Natural killer cell (primary cell): Measurements from ENCODE around the gene TAS2R40. TPM values are rescaled to one million over a fixed set of nuclear protein-coding genes. Genes with fewer than 3 reads are reported as not detected.

Source experiments
- ATAC-seq, 3 donors: fragments of 150-1000 bp in 2 of 3; fragments of 200-7000 bp in 1 of 3; cut with Tn5 transposase; 1 replicate in 1 of 3; 2 replicates in 2 of 3; pipeline ENCODE4 v1.10.0; 2021; ENCODE audit warnings: mild to moderate bottlenecking in 2 of 3, moderate library complexity in 2 of 3
- DNase-seq, 2 donors: peaks; one replicate each; pipeline versions ENCODE4 v3.0.0 to v3.0.0-alpha.2; 2013 to 2021; ENCODE audit warnings: mixed read lengths in 1 of 2
- H3K27ac ChIP-seq: one replicate; pipeline ENCODE4 v1.5.1; 2013; ENCODE audit warnings: mild to moderate bottlenecking, low read length
- H3K27me3 ChIP-seq: one replicate; pipeline ENCODE4 v1.6.1; 2013; ENCODE audit warnings: low read length; ENCODE audit not compliant: control insufficient read depth, insufficient read depth
- H3K36me3 ChIP-seq: one replicate; pipeline ENCODE4 v1.6.1; 2013; ENCODE audit warnings: low read length; ENCODE audit not compliant: control insufficient read depth, insufficient read depth
- H3K4me1 ChIP-seq: one replicate; pipeline ENCODE4 v1.6.1; 2013; ENCODE audit warnings: low read length; ENCODE audit not compliant: control insufficient read depth, insufficient read depth
- H3K4me3 ChIP-seq: one replicate; pipeline ENCODE4 v1.5.1; 2013; ENCODE audit warnings: low read length
- H3K9me3 ChIP-seq: one replicate; pipeline ENCODE4 v1.6.1; 2013; ENCODE audit warnings: low read length; ENCODE audit not compliant: control insufficient read depth, insufficient read depth
- H3K27ac Mint-ChIP-seq, 2 donors: one replicate each; pipeline ENCODE4 v1.8.0; 2022; ENCODE audit warnings: mild to moderate bottlenecking in 2 of 2, mixed read lengths in 2 of 2, moderate library complexity in 1 of 2
- H3K27me3 Mint-ChIP-seq, 2 donors: one replicate each; pipeline ENCODE4 v1.8.0; 2022; ENCODE audit warnings: low read depth in 2 of 2, mixed read lengths in 2 of 2
- H3K36me3 Mint-ChIP-seq: one replicate; pipeline ENCODE4 v1.8.0; 2022; ENCODE audit warnings: mixed read lengths
- H3K4me1 Mint-ChIP-seq, 2 donors: one replicate each; pipeline ENCODE4 v1.8.0; 2022; ENCODE audit warnings: mixed read lengths in 2 of 2
- H3K4me3 Mint-ChIP-seq: one replicate; pipeline ENCODE4 v1.8.0; 2022; ENCODE audit warnings: mild to moderate bottlenecking, moderate library complexity, mixed read lengths
- H3K9me3 Mint-ChIP-seq, 2 donors: one replicate each; pipeline ENCODE4 v1.8.0; 2022; ENCODE audit warnings: mixed read lengths in 2 of 2
- WGBS: methylation state at CpG from one replicate; pipeline ENCODE4 v1.1.7; 2013; ENCODE audit warnings: missing lambda C conversion rate; ENCODE audit not compliant: insufficient coverage; 5-methylcytosine and 5-hydroxymethylcytosine counted together
- intact Hi-C: fragments of 100-400 bp; cut with micrococcal nuclease; formaldehyde crosslinking; loops from one replicate; pipeline ENCODE4 v1.14.2; 2022
- total RNA-seq, 4 donors: library from RNA; stranded (reverse); fragments of 120-200 nt in 1 of 4; gene quantifications; one replicate each; pipeline versions ENCODE4 v1.2.3 to v1.2.4, GENCODE V29; 2013 to 2022
- TF ChIP-seq, protein P1 (sequence below): fragments of 200-600 bp; IDR thresholded peaks from one replicate; pipeline ENCODE4 v1.8.0; 2022; ENCODE audit warnings: antibody characterized with exemption

TAS2R40 gene
- total RNA-seq, 3 donors from 2014 or later (not counting 1 experiment from before 2014, with no cell fraction given) = not detected

DNA sequence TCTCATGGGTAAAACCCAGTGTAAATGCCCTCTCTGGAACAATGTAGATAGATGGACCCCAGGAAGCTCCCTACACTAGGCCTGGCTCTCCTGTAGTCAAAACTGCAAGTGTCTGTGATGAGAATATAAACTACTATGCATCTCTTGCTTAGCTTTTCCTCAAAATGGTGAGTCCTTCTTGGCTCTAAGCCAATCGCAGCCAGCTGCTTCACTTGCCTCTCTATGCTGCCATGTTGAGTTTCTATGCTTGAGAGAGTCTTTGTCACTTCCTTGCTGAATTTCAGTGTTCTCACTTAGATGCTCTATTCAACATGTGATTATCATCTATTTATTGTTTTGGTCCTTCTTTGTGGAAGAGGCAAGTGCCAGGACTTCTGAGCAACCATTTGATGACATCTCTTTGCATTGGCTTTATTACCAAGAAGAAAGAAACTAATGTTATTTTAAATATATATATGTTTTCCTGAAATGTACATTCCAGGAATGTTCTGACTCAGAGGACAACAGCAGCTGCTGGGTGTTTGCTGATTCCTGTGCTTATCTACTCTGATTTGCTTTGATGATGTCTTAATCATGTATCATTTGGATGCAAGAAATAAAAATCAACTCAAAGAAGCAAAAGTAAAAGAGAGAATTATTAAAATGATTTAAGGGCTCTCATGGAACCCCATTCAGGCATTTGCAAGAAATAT lies 16.6 kb downstream of the TAS2R40 start:
- H3K27ac Mint-ChIP-seq = no peak overlapping the region
- TF ChIP-seq, protein P1, sequence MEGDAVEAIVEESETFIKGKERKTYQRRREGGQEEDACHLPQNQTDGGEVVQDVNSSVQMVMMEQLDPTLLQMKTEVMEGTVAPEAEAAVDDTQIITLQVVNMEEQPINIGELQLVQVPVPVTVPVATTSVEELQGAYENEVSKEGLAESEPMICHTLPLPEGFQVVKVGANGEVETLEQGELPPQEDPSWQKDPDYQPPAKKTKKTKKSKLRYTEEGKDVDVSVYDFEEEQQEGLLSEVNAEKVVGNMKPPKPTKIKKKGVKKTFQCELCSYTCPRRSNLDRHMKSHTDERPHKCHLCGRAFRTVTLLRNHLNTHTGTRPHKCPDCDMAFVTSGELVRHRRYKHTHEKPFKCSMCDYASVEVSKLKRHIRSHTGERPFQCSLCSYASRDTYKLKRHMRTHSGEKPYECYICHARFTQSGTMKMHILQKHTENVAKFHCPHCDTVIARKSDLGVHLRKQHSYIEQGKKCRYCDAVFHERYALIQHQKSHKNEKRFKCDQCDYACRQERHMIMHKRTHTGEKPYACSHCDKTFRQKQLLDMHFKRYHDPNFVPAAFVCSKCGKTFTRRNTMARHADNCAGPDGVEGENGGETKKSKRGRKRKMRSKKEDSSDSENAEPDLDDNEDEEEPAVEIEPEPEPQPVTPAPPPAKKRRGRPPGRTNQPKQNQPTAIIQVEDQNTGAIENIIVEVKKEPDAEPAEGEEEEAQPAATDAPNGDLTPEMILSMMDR = no peak
- intact Hi-C loops = no loop called here
- DNase-seq (no peak), ATAC-seq (no peak)
- no peak overlapping the region for H3K4me3 Mint-ChIP-seq
- 85% methylated on average over 1 of the region's 1 CpG for WGBS
- Histone ChIP-seq H3K36me3 (no peaks in the 10 kb centered on the region), H3K27me3 (no peaks in the 10 kb centered on the region), H3K9me3 (no peaks in the 10 kb centered on the region), H3K4me1 (peaks cover 3% of the 10 kb centered on the region), H3K4me3 (no peak overlapping the region), H3K27ac (no peak overlapping the region)
- H3K27me3 Mint-ChIP-seq = peaks cover 20 to 35% of the 10 kb centered on the region in 2 donors
- H3K4me1 Mint-ChIP-seq = no peaks in the 10 kb centered on the region
- H3K36me3 Mint-ChIP-seq = peaks cover 22% of the 10 kb centered on the region
- peaks cover 2 to 12% of the 10 kb centered on the region in 2 donors for H3K9me3 Mint-ChIP-seq

DNA sequence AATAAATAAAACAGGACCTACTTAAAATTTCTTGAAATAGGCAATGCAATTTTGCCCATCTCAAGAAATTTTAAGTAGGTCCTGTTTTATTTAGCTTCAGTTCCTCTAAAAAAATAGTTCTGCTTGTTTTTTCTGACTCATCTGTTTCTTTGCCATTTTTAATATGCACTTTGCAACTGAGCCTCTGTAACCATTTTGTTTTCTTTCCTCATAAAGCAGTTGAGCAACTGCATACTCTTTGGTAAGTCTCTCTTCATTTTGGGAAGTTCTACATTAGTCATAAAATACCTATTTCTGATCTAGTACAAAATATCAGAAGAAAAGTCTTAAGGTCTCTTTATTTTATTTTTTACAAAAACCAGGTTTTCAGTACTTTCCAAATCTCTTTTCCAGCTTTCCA lies 18.0 kb downstream of the TAS2R40 start:
- H3K9me3 ChIP-seq = no peaks in the 10 kb centered on the region
- H3K4me1 ChIP-seq = peaks cover 3% of the 10 kb centered on the region
- intact Hi-C loops = loop anchor here (1.0 to 2.0 kb wide), 2 partner anchors 65 to 176 kb away; no protein-coding TSS in a partner anchor
- peaks cover 2 to 12% of the 10 kb centered on the region in 2 donors for H3K9me3 Mint-ChIP-seq
- TF ChIP-seq, protein P1 = no peak
- H3K4me3 Mint-ChIP-seq = no peak overlapping the region
- H3K4me1 Mint-ChIP-seq = no peaks in the 10 kb centered on the region
- H3K27me3 ChIP-seq = no peaks in the 10 kb centered on the region
- no peak overlapping the region for H3K27ac ChIP-seq
- peaks cover 20 to 41% of the 10 kb centered on the region in 2 donors for H3K27me3 Mint-ChIP-seq
- H3K4me3 ChIP-seq = no peak overlapping the region
- DNase-seq (no peak), ATAC-seq (no peak)
- H3K27ac Mint-ChIP-seq = no peak overlapping the region
- H3K36me3 ChIP-seq = no peaks in the 10 kb centered on the region
- peaks cover 22% of the 10 kb centered on the region for H3K36me3 Mint-ChIP-seq

DNA sequence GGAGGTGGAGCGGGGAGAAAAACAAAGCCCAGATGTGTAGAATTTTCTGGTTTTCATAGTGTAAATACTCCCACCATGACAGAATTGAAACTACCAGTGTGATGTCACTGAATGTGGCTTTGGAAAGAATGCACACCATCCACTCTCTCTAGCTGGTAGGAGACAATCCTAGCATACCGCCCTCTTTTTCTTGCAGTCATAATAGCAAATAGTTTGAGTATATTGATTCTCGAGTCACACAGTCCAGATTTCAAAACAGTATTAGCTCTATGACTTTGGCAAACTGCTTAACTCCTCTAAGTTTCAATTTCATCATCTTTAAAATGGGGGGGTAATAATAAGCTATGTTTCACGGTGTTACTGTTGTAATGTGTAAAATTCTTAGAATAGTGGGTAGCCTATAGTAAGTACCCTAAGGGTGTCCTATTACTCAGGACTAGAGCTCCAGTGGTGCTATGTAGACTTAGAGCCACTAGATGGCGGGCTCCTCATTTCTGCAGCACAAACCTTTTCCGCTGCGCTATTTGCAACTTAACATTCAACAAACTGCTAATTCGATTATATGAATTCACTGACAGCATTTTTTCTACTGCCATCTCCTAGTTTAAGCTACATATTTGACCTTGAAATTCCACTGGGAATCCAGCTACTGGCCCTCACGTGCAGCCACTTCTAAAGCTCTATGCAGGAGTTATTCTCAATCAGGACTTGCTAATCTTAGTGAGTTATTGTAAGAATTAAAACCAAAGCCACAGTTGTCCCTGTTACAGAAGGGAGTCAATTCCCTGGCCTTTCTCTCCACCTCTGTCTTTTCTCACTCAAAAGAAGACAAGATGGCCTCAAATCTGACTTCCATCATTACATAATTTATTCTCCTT lies 18.7 kb downstream of the TAS2R40 start:
- H3K27me3 Mint-ChIP-seq = peaks cover 16 to 36% of the 10 kb centered on the region in 2 donors
- H3K4me1 Mint-ChIP-seq = peaks cover 0 to 3% of the 10 kb centered on the region in 2 donors
- peak; percentile 37 to 88 for DNase-seq
- intact Hi-C loops = loop anchor here (1.0 to 2.0 kb wide), 2 partner anchors 64 to 176 kb away; no protein-coding TSS in a partner anchor
- peaks cover 19% of the 10 kb centered on the region for H3K36me3 Mint-ChIP-seq
- H3K4me3 Mint-ChIP-seq = no peak overlapping the region
- Histone ChIP-seq H3K4me3 (no peak overlapping the region), H3K36me3 (no peaks in the 10 kb centered on the region), H3K27me3 (no peaks in the 10 kb centered on the region), H3K9me3 (no peaks in the 10 kb centered on the region), H3K27ac (no peak overlapping the region), H3K4me1 (peaks cover 3% of the 10 kb centered on the region)
- TF ChIP-seq, protein P1 = peak; percentile 97
- 3% methylated on average over 6 of the region's 9 CpGs for WGBS
- ATAC-seq = peak; percentile 93 to 99 (median 97)
- H3K9me3 Mint-ChIP-seq = peaks cover 2 to 12% of the 10 kb centered on the region in 2 donors
- H3K27ac Mint-ChIP-seq = no peak overlapping the region
